GM18951 (cell line): ENCODE measurements around the gene ALPG.
"Not testable (repeated sequence)": the region's sequence is repeated elsewhere in the genome, so short reads cannot be mapped to it uniquely, and the experiment has no call there.

Experiments
- POLR2A ChIP-seq: IDR thresholded peaks from 4 replicates; pipeline ENCODE4 v1.6.1; 2011; ENCODE audit warnings: mild to moderate bottlenecking; ENCODE audit not compliant: insufficient read length, insufficient read depth; ENCODE audit errors: extremely low read depth
- in situ Hi-C: fragments of 300-500 bp; cut with MboI; formaldehyde crosslinking; loops from one replicate; pipeline ENCODE4 v1.12.0; 2022; ENCODE audit warnings: low sequenced_read_pairs, mixed read lengths, inconsistent platforms; ENCODE audit not compliant: unreplicated experiment

Gene ALPG

GRCh38 chr2:232441147-232441651 is 34.6 kb downstream of the ALPG start:
- in situ Hi-C loops = loop anchor here (10.0 kb wide), 1 partner anchor 74 kb away; no protein-coding TSS in a partner anchor
- TF ChIP-seq POLR2A = no peak

DNA sequence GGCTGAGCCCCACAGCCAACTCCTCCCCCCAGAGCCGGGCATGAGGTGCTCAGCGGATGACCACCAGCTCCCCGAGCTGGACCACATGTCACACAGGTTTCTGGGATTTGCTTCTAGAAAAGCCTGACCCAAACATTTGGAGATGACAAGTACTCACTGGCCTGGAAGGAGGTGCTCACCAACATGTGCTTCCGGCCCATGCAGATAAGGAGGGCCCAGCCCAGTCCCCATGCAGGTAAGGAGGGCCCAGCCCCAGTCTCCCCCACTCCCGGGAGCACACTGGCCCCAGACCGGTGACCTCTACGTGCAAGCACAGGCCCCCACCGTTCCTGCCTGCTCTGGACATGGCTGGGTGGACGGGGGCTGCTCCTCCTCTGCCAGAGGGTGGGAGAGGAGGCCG is 35.3 kb downstream of the ALPG start:
- in situ Hi-C loops = loop anchor here (10.0 kb wide), 1 partner anchor 73 kb away; no protein-coding TSS in a partner anchor

- in situ Hi-C loops = loop anchor here (10.0 kb wide), 1 partner anchor 72 kb away; no protein-coding TSS in a partner anchor
Measured at GRCh38 chr2:232442431-232442830, 35.8 kb downstream of the ALPG start.

DNA sequence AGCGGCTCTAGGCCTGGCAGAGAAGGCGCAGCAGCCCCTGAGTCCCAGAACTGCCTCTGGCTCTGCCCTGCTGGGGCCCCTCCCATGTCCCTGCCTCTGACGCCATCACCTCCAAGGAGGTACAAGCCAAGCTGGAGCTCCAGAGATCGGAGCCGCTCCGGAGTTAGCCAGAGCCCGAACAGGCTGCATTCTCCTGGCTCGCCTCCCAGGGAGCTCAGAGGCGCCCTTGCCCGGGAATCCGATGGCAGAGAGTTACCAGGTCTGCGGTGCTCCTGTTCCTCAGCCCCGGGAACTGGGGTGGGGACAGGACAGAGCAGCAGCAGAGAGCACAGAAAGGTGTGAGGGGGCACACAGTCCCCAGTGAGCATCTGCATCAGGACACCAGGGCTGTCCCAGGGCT is 36.4 kb downstream of the ALPG start:
- in situ Hi-C loops = loop anchor here (10.0 kb wide), 1 partner anchor 72 kb away; no protein-coding TSS in a partner anchor

GRCh38 chr2:232443669-232444408 is 37.2 kb downstream of the ALPG start:
- in situ Hi-C loops = loop anchor here (10.0 kb wide), 1 partner anchor 71 kb away; no protein-coding TSS in a partner anchor

GRCh38 chr2:232444409-232445148 is 37.9 kb downstream of the ALPG start:
- TF ChIP-seq POLR2A = no peak
- in situ Hi-C loops = loop anchor here (10.0 kb wide), 1 partner anchor 70 kb away; no protein-coding TSS in a partner anchor

DNA sequence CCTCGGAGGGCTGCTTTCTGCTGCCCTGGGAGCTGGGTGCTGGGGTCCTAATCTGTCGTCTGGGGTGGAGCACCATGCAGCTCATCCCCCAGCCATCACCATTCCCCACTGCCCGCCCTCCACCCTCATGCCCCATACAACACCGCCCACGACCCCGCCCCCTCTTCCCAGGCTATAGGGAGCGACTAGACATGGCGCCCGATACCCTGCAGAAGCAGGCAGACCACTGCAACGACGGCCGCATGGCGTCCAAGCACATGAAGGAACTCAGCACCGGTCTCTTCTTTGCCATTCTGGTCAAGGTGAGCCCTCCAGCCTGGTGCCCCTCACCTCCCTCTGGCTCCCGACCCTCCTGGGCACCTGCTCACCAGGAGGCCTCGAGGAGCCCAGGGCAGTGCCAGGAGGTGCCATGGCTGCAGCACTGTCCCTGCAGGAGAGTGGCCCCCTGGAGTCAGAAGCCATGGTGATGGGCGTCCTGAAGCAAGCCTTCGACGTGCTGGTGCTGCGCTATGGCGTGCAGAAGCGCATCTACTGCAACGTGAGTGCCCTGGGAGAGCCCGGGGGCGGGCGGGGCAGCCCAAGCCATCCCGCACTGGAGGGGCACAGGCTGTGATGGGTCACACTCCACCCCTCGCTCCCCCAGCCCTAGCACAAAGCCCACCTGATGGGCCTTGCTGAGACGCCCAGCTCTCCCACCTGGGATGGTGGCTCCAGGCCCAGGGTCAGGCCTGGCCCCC is 38.7 kb downstream of the ALPG start:
- in situ Hi-C loops = loop anchor here (10.0 kb wide), 1 partner anchor 69 kb away; no protein-coding TSS in a partner anchor

DNA sequence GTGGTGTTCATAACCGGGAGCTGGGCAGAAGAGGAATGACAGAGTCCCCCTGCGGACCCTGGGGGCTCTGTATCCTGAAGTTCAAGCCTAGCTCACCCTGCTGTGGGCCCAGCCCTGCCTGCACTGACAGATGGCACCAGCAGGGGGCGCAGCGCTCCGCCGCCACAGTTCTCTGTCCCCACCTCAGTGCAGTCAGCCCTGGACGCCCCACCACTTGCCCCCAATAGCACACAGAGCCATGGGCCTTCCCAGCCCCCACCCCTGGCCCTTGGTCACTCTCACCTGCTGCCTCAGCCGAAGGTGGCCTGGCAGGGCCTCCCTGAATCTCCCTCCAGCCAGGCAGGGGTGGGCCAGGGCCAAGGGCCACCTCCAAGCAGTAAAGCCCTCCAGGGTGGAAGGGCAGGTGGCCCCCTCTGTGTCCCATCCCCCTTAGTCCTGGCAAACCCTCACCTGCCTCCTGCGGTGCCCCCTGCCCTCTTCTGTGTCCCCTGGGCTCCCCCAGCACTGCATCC is 39.7 kb downstream of the ALPG start:
- in situ Hi-C loops = loop anchor here (10.0 kb wide), 1 partner anchor 68 kb away; no protein-coding TSS in a partner anchor

DNA sequence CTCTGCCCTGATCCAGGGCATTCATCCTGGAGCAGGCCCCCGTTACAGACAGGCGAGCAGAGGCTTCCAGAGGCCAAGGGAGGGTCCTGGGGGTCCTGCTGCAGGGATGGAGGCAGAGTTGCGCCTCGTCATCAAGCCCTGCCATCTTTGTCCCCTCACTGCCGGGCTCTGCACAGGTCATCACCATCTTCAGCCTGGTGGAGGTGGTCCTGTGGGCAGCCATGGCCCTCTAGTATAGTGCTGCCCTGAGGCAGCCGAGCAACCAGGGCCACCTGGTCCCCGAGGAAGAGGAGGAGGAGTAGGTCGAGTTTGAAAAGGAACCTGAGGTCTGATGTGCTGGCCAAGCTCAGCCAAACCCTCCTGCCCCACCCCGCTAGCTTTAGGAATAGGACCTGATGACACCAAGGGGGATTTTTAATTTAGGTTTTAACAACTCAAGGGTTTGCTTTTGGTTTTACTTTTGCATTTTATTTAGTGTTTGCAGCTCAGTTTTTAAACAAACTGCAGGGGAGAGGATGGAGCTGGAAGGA is 40.5 kb downstream of the ALPG start:
- in situ Hi-C loops = loop anchor here (10.0 kb wide), 1 partner anchor 68 kb away; no protein-coding TSS in a partner anchor
- TF ChIP-seq POLR2A = no peak

DNA sequence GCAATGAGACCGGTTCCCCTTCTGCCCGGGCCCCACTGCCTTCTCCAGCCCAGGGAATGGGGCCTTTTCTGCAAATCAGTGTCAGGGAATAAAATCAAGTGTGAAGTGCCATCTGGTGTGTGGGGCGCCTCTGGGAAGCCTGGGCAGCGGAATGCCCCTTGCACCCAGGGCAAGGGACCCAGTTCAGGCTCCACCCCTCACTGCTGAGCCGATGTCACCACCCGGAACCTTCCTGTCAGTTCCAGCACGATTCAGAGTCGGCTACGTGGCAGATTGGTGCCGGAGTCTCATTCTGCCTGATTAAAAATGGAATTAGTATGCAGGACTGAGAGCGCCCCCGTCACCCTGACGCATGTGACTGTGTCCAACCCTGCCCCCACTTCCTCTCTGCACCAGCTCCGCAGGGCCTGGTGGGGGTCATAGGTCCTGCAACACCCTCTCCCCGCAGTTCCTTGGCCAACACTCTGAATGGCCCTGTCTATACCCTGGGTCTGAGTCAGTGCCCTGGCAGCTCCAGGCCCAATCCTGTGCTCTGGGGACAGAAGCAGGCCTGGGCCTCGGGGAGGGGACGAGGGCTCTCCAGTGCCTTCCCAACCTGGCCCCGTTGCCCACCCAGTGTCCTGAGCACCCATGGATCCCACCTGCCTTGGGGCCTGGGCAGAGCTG is 41.1 kb downstream of the ALPG start:
- no peak for TF ChIP-seq POLR2A
- in situ Hi-C loops = loop anchor here (10.0 kb wide), 1 partner anchor 67 kb away; no protein-coding TSS in a partner anchor

- TF ChIP-seq POLR2A = no peak
- in situ Hi-C loops = loop anchor here (10.0 kb wide), 1 partner anchor 67 kb away; no protein-coding TSS in a partner anchor
Measured at GRCh38 chr2:232448304-232448690, 41.7 kb downstream of the ALPG start.

DNA sequence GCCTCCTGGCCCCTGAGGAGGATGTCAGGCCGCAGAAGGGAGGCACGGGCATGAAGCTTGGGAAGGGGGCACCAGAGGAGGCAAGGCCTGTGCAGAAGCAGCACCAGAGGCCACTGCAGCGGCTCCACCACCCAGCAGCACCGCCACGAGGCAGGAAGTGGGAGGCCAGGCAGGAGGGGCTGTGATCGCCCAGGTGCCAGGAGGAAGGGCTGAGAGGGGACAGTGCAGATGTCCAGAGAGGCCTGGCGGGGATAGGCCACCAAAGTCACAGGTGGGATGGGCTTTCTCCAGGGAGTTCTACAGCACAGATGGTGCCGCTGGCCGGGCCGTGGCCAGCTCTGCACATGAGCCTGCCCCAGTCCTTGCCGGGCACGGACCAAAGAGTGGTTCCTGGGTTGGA is 43.3 kb downstream of the ALPG start:
- TF ChIP-seq POLR2A = no peak

DNA sequence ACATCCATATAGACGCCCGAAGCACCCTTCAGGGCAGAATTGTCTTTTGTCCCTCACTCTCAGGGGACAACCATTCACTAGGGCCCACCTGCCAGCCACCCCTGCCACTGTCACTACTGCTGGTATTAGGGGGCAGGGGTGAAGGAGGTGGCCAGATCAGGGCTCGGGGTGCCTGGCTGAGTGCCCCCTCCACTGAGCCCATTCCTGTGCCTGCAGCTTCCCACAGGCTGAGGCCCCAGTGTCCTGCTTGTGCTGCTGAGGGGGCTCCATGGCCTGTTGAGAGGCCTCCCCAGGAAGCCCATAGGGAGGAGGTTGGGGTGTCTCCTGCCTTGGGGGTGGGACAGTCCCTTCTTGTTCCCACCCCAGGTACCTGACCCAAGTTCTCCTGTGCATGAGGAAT is 45.0 kb downstream of the ALPG start:
- in situ Hi-C loops = not testable (repeated sequence)

More for the DNA sequence above, 43.3 kb downstream of the ALPG start:
- in situ Hi-C loops = loop anchor here (10.0 kb wide), 1 partner anchor 65 kb away; no protein-coding TSS in a partner anchor
